ENCODE results near the gene SPINT4. TPM values are rescaled to one million over a fixed set of nuclear protein-coding genes. Genes with fewer than 3 reads are reported as not detected.

The SPINT4 gene
- total and polyA plus RNA-seq, 2 donors (not counting 1 experiment from before 2014, with no cell fraction given): not detected

- Histone ChIP-seq H3K4me3 (replicated peaks in 1 of 4; ENCODE audit: control extremely low read depth in 1 of 4, insufficient read depth in 1 of 4, low read depth in 3 of 4, low read length in 4 of 4) (no peak overlapping the region), H3K4me1 (ENCODE audit: control insufficient read depth, extremely low read depth, insufficient read depth, low read length) (no peaks in the 10 kb centered on the region), H3K9ac (ENCODE audit: insufficient read depth, low read length) (no peak overlapping the region), H3K27me3 (ENCODE audit: control insufficient read depth, insufficient read depth, low read length) (peaks cover 2% of the 10 kb centered on the region), H2AFZ (ENCODE audit: low read length) (no peak overlapping the region), H3K9me3 (ENCODE audit: control insufficient read depth, insufficient read depth, low read depth, low read length) (no peaks in the 10 kb centered on the region), H3K4me2 (ENCODE audit: extremely low read depth, insufficient read depth, low read length) (no peak overlapping the region), H4K20me1 (ENCODE audit: control insufficient read depth, extremely low read depth, insufficient read depth, low read length) (no peaks in the 10 kb centered on the region), H3K36me3 (ENCODE audit: control insufficient read depth, insufficient read depth, low read length) (no peaks in the 10 kb centered on the region), H3K27ac (ENCODE audit: insufficient read depth, low read length) (no peak overlapping the region), H3K79me2 (ENCODE audit: control insufficient read depth, insufficient read depth, low read length) (no peaks in the 10 kb centered on the region)
- DNase-seq (ENCODE audit: low read depth in 2 of 2): no peak
- TF ChIP-seq EZH2 (IDR thresholded peaks at IDR 0.05; ENCODE audit: low read length, missing control alignments): no peak
- TF ChIP-seq CTCF (conservative IDR thresholded peaks at IDR 0.05 in 1 of 2, IDR thresholded peaks at IDR 0.05 in 1 of 2; ENCODE audit: low read depth in 1 of 2, low read length in 2 of 2): no peak
These were observed 43.2 kb downstream of the SPINT4 start for GRCh38 chr20:45765307-45765875.

GRCh38 chr20:45765980-45766379 is 43.8 kb downstream of the SPINT4 start:
- no peak overlapping the region for H3K27ac ChIP-seq (ENCODE audit: insufficient read depth, low read length)
- no peak for DNase-seq (ENCODE audit: low read depth in 2 of 2)
- no peak overlapping the region for H3K9ac ChIP-seq (ENCODE audit: insufficient read depth, low read length)
- H2AFZ ChIP-seq (ENCODE audit: low read length): no peak overlapping the region
- no peaks in the 10 kb centered on the region for H4K20me1 ChIP-seq (ENCODE audit: control insufficient read depth, extremely low read depth, insufficient read depth, low read length)
- TF ChIP-seq EZH2 (IDR thresholded peaks at IDR 0.05; ENCODE audit: low read length, missing control alignments) (no peak), CTCF (conservative IDR thresholded peaks at IDR 0.05 in 1 of 2, IDR thresholded peaks at IDR 0.05 in 1 of 2; ENCODE audit: low read depth in 1 of 2, low read length in 2 of 2) (no peak)
- H3K4me3 ChIP-seq (replicated peaks in 1 of 4; ENCODE audit: control extremely low read depth in 1 of 4, insufficient read depth in 1 of 4, low read depth in 3 of 4, low read length in 4 of 4): no peak overlapping the region
- H3K27me3 ChIP-seq (ENCODE audit: control insufficient read depth, insufficient read depth, low read length): peaks cover 2% of the 10 kb centered on the region
- H3K36me3 ChIP-seq (ENCODE audit: control insufficient read depth, insufficient read depth, low read length): no peaks in the 10 kb centered on the region
- no peaks in the 10 kb centered on the region for H3K4me1 ChIP-seq (ENCODE audit: control insufficient read depth, extremely low read depth, insufficient read depth, low read length)
- no peak overlapping the region for H3K4me2 ChIP-seq (ENCODE audit: extremely low read depth, insufficient read depth, low read length)
- no peaks in the 10 kb centered on the region for H3K9me3 ChIP-seq (ENCODE audit: control insufficient read depth, insufficient read depth, low read depth, low read length)
- H3K79me2 ChIP-seq (ENCODE audit: control insufficient read depth, insufficient read depth, low read length): no peaks in the 10 kb centered on the region

GRCh38 chr20:45768479-45768878 is 46.3 kb downstream of the SPINT4 start:
- Histone ChIP-seq H3K4me2 (ENCODE audit: extremely low read depth, insufficient read depth, low read length) (no peak overlapping the region), H3K36me3 (ENCODE audit: control insufficient read depth, insufficient read depth, low read length) (no peaks in the 10 kb centered on the region), H3K27me3 (ENCODE audit: control insufficient read depth, insufficient read depth, low read length) (peaks cover 2% of the 10 kb centered on the region), H3K27ac (ENCODE audit: insufficient read depth, low read length) (no peak overlapping the region), H4K20me1 (ENCODE audit: control insufficient read depth, extremely low read depth, insufficient read depth, low read length) (no peaks in the 10 kb centered on the region), H3K79me2 (ENCODE audit: control insufficient read depth, insufficient read depth, low read length) (no peaks in the 10 kb centered on the region), H3K9me3 (ENCODE audit: control insufficient read depth, insufficient read depth, low read depth, low read length) (no peaks in the 10 kb centered on the region), H3K4me1 (ENCODE audit: control insufficient read depth, extremely low read depth, insufficient read depth, low read length) (peaks cover 7% of the 10 kb centered on the region), H3K4me3 (replicated peaks in 1 of 4; ENCODE audit: control extremely low read depth in 1 of 4, insufficient read depth in 1 of 4, low read depth in 3 of 4, low read length in 4 of 4) (no peak overlapping the region), H3K9ac (ENCODE audit: insufficient read depth, low read length) (no peak overlapping the region), H2AFZ (ENCODE audit: low read length) (no peak overlapping the region)
- DNase-seq (ENCODE audit: low read depth in 2 of 2): no peak
- no peak for TF ChIP-seq EZH2 (IDR thresholded peaks at IDR 0.05; ENCODE audit: low read length, missing control alignments)
- TF ChIP-seq CTCF (conservative IDR thresholded peaks at IDR 0.05 in 1 of 2, IDR thresholded peaks at IDR 0.05 in 1 of 2; ENCODE audit: low read depth in 1 of 2, low read length in 2 of 2): no peak

Measured in fibroblast of lung (primary cell).